Hematopoietic multipotent progenitor cell treated with erythropoietin and hydrocortisone succinate and interleukin-3 and kit ligand, for 17 days (in vitro differentiated cells): ENCODE results near the gene KCNK6.

Experiments
- DNase-seq: peaks from one replicate; pipeline ENCODE4 v3.0.0-alpha.2; 2015; ENCODE audit warnings: low spot score

KCNK6 gene

GRCh38 chr19:38319421-38320258, at the start of gene KCNK6:
Gene KCNK6, plus strand, starts transcription at chr19:38319845. Its CDS starts 106 bp downstream, at chr19:38319951.
- no peak for DNase-seq

- DNase-seq: peak; percentile 34
These were observed 49.0 kb upstream of the KCNK6 start for GRCh38 chr19:38270587-38271167.

- DNase-seq: no peak
These were observed 46.1 kb upstream of the KCNK6 start for GRCh38 chr19:38273499-38273898.

GRCh38 chr19:38274739-38275138, 44.9 kb upstream of the KCNK6 start:
- DNase-seq: no peak

GRCh38 chr19:38276942-38277517, 42.6 kb upstream of the KCNK6 start:
- no peak for DNase-seq

- no peak for DNase-seq
These were observed 42.1 kb upstream of the KCNK6 start for GRCh38 chr19:38277549-38277948.

- no peak for DNase-seq
These were observed 41.5 kb upstream of the KCNK6 start for GRCh38 chr19:38277969-38278680.

GRCh38 chr19:38278751-38279150, 40.9 kb upstream of the KCNK6 start:
- DNase-seq: no peak

GRCh38 chr19:38280030-38280921, 39.4 kb upstream of the KCNK6 start:
- DNase-seq: no peak

GRCh38 chr19:38281811-38282566, 37.7 kb upstream of the KCNK6 start:
- DNase-seq: no peak

GRCh38 chr19:38283271-38283670, 36.4 kb upstream of the KCNK6 start:
- DNase-seq: no peak

GRCh38 chr19:38284422-38284821, 35.2 kb upstream of the KCNK6 start:
- no peak for DNase-seq

- no peak for DNase-seq
These were observed 34.1 kb upstream of the KCNK6 start for GRCh38 chr19:38285567-38285966.

- no peak for DNase-seq
These were observed 32.0 kb upstream of the KCNK6 start for GRCh38 chr19:38287604-38288003.

GRCh38 chr19:38288123-38288855, 31.4 kb upstream of the KCNK6 start:
- DNase-seq: no peak

GRCh38 chr19:38289955-38290354, 29.7 kb upstream of the KCNK6 start:
- DNase-seq: no peak

- no peak for DNase-seq
These were observed 29.0 kb upstream of the KCNK6 start for GRCh38 chr19:38290631-38291147.

- no peak for DNase-seq
These were observed 27.8 kb upstream of the KCNK6 start for GRCh38 chr19:38291855-38292254.

GRCh38 chr19:38293281-38293680, 26.4 kb upstream of the KCNK6 start:
- no peak for DNase-seq

GRCh38 chr19:38294090-38294489, 25.6 kb upstream of the KCNK6 start:
- DNase-seq: no peak
